Activated CD4-positive, alpha-beta T cell treated with anti-CD3 and anti-CD28 coated beads, Interleukin-2, amount 50 U/mL, for 16 hours (primary cell): ENCODE results near the gene LRP8.
A peak's percentile ranks its signal among the peaks of the same experiment; 100 is the strongest.

Experiments
- DNase-seq: peaks from one replicate; pipeline ENCODE4 v3.0.0-alpha.2; 2020

Gene LRP8

GRCh38 chr1:53339736-53340635 lies 12.1 kb upstream of the LRP8 start:
- DNase-seq: no peak

- no peak for DNase-seq
These were observed 10.6 kb upstream of the LRP8 start for GRCh38 chr1:53338423-53338822.

- DNase-seq: no peak
These were observed 9.6 kb upstream of the LRP8 start for GRCh38 chr1:53337499-53337898.

- DNase-seq: no peak
These were observed 8.3 kb upstream of the LRP8 start for GRCh38 chr1:53336146-53336545.

GRCh38 chr1:53335661-53336060 lies 7.8 kb upstream of the LRP8 start:
- DNase-seq: no peak

- DNase-seq: no peak
These were observed 6.9 kb upstream of the LRP8 start for GRCh38 chr1:53334781-53335180.

- no peak for DNase-seq
These were observed 6.4 kb upstream of the LRP8 start for GRCh38 chr1:53334312-53334711.

GRCh38 chr1:53332833-53333232 lies 5.0 kb upstream of the LRP8 start:
- DNase-seq: no peak

GRCh38 chr1:53332186-53332564 lies 4.3 kb upstream of the LRP8 start:
- DNase-seq: no peak

- no peak for DNase-seq
These were observed 3.7 kb upstream of the LRP8 start for GRCh38 chr1:53331446-53332185.

GRCh38 chr1:53330819-53331218 lies 2.9 kb upstream of the LRP8 start:
- no peak for DNase-seq

- no peak for DNase-seq
These were observed 950 bp upstream of the LRP8 start for GRCh38 chr1:53328541-53329499.

- peak; percentile 54 for DNase-seq
These were observed 522 bp downstream of the LRP8 start for GRCh38 chr1:53327182-53327913.

GRCh38 chr1:53326598-53327181 lies 1.2 kb downstream of the LRP8 start:
- no peak for DNase-seq

GRCh38 chr1:53326088-53326597 lies 1.7 kb downstream of the LRP8 start:
- DNase-seq: peak; percentile 99

GRCh38 chr1:53325326-53326087 lies 2.4 kb downstream of the LRP8 start:
- no peak for DNase-seq

GRCh38 chr1:53324728-53325297 lies 3.1 kb downstream of the LRP8 start:
- DNase-seq: no peak

- no peak for DNase-seq
These were observed 3.5 kb downstream of the LRP8 start for GRCh38 chr1:53324321-53324720.

GRCh38 chr1:53323316-53323715 lies 4.6 kb downstream of the LRP8 start:
- no peak for DNase-seq

GRCh38 chr1:53321776-53322602 lies 5.9 kb downstream of the LRP8 start:
- DNase-seq: no peak
